ENCODE data around the gene ANKRD40.

Gene ANKRD40

DNA sequence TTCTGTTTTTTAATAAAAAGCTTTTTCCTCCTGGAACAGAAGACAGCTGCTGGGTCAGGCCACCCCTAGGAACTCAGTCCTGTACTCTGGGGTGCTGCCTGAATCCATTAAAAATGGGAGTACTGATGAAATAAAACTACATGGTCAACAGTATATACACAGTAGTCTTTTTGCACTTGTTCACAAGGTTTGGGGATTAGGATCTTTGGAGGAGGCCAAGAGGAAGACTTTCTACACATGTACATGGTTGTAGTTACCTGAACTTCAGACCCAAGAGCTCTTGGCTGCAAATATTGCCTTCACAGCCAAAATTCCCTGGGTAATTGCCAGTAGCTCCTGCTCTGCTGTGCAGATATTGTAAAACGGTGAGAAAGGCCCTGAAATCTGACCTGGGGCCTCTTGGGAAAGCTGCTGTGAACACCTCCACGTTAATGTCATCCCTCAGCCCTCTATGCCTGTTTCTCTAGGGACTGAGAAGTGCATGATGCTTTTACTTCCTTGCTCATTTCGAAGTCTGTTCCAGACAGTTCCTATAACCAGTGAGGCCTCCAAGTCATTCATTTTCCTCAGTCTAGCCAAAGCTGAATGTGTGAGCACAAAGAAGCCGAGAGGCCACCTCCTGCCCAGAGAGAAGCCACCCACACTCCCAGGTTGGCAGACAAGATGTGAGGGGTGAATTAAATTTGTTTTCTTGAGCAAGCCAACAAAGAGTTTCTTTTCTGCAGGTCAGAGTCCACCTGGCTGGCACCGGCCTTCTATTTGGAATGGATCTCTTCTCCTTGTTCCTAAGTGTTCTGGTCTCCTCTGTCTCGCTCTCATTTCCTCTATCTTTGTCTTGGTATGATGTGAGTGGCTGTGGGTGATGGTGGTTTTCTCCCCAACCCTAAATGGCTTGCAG is 15.9 kb downstream of the ANKRD40 start:
- H3K4me3 ChIP-seq (ENCODE audit: low read length in 2 of 2), result no peak overlapping the region
- H3K9ac ChIP-seq (ENCODE audit: low read length in 2 of 2), result peak overlapping the region; percentile 22 to 30
- no peaks in the 10 kb centered on the region for H3K27me3 ChIP-seq (ENCODE audit: control insufficient read depth in 1 of 2, insufficient read depth in 2 of 2, low read length in 2 of 2)
- peaks cover 66% of the 10 kb centered on the region for H3K4me1 ChIP-seq (ENCODE audit: control insufficient read depth, insufficient read depth, low read length)
- H3K36me3 ChIP-seq (ENCODE audit: control insufficient read depth in 2 of 2, insufficient read depth in 2 of 2, low read length in 2 of 2), result peaks cover 15% of the 10 kb centered on the region in 2 donors
- H3K27ac ChIP-seq (ENCODE audit: low read length), result peak overlapping the region; percentile 75
- no peaks in the 10 kb centered on the region for H3K9me3 ChIP-seq (ENCODE audit: control insufficient read depth in 2 of 2, low read length in 2 of 2)

DNA sequence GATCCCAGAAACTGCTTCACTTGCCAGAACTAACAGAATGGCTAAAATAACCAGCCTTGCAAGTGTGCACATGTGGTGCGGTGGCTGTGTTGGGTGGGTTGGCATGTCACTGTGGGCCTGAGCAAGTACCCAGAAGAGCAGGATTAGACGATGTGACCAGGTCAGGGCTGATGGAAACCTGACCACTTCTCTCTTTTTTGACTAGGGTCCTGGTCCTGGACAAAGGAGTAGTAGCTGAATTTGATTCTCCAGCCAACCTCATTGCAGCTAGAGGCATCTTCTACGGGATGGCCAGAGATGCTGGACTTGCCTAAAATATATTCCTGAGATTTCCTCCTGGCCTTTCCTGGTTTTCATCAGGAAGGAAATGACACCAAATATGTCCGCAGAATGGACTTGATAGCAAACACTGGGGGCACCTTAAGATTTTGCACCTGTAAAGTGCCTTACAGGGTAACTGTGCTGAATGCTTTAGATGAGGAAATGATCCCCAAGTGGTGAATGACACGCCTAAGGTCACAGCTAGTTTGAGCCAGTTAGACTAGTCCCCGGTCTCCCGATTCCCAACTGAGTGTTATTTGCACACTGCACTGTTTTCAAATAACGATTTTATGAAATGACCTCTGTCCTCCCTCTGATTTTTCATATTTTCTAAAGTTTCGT is 16.7 kb downstream of the ANKRD40 start:
- no peak overlapping the region for H3K9ac ChIP-seq (ENCODE audit: low read length in 2 of 2)
- H3K27me3 ChIP-seq (ENCODE audit: control insufficient read depth in 1 of 2, insufficient read depth in 2 of 2, low read length in 2 of 2), result no peaks in the 10 kb centered on the region
- peak overlapping the region; percentile 75 for H3K27ac ChIP-seq (ENCODE audit: low read length)
- H3K36me3 ChIP-seq (ENCODE audit: control insufficient read depth in 2 of 2, insufficient read depth in 2 of 2, low read length in 2 of 2), result peaks cover 8% of the 10 kb centered on the region in 2 donors
- H3K4me3 ChIP-seq (ENCODE audit: low read length in 2 of 2), result peak overlapping the region in 1 of 2 donors; percentile 29
- no peaks in the 10 kb centered on the region for H3K9me3 ChIP-seq (ENCODE audit: control insufficient read depth in 2 of 2, low read length in 2 of 2)
- H3K4me1 ChIP-seq (ENCODE audit: control insufficient read depth, insufficient read depth, low read length), result peaks cover 74% of the 10 kb centered on the region

DNA sequence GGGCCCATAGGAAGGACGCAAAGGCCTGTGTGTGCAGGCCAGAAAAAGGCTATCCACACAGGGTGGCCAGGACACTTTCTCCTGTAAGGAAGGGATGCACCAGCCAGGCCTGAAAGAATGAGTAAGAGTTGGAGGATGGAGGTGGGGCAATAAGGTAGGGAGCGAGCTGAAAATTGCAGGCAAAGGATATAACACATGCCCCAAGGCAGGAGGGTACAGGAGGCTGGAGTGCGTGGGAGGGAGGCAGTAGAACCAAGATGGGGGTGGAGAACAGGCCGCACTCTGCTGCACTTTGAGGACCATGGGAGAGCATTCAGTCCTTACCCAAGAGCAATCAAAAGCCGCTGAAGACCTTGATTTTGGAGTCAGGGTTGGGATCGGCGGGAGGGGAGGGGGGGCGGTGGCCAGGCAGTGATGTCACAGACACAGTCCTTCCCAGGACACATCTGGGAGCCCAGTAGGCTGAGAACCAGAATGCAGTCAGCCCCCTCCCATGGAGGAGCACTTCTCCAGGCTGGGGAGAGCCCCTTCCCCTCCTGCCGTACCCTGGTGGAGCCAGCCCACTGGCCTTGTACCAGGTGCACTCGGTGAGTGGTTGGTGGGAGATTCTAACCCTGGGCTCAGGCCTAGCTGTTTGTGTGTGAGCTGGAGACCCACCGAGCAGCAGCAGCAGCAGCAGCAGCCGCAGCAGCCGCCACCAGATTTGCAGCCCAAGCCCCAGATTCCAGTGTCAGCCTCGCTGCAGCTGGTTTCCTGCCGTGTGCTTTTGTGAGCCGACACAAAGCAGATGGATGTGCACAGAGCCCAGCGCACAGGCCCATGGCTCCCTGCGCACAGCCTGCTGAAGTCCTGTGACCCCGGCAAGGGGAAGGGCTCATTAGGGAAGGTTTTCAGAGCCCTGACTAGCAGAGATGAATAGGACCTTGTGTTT is 17.5 kb downstream of the ANKRD40 start:
- peaks cover 0 to 2% of the 10 kb centered on the region in 2 donors for H3K36me3 ChIP-seq (ENCODE audit: control insufficient read depth in 2 of 2, insufficient read depth in 2 of 2, low read length in 2 of 2)
- peak overlapping the region; percentile 75 for H3K27ac ChIP-seq (ENCODE audit: low read length)
- no peaks in the 10 kb centered on the region for H3K9me3 ChIP-seq (ENCODE audit: control insufficient read depth in 2 of 2, low read length in 2 of 2)
- H3K9ac ChIP-seq (ENCODE audit: low read length in 2 of 2), result no peak overlapping the region
- no peaks in the 10 kb centered on the region for H3K27me3 ChIP-seq (ENCODE audit: control insufficient read depth in 1 of 2, insufficient read depth in 2 of 2, low read length in 2 of 2)
- no peak overlapping the region for H3K4me3 ChIP-seq (ENCODE audit: low read length in 2 of 2)
- peaks cover 74% of the 10 kb centered on the region for H3K4me1 ChIP-seq (ENCODE audit: control insufficient read depth, insufficient read depth, low read length)

DNA sequence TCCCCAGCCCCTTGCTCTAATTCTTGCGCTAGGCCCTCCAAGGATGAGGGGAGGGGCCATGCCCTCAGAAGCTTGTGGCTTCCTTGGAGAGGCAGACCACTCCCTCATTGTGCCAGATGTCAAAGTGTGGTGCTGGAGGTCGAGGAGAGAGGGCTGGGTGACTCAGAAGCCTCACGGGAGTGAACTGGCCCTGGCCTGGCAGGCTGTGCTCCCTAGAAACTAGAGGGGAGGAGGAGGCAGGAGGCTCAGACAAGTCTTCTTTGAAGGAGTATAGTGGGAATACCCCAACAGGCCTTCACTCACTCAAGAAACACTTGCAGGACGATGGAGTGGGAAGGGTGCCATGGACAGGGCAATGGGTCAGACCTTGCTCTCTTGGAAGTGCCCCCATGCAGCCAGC is 18.5 kb downstream of the ANKRD40 start:
- peaks cover 72% of the 10 kb centered on the region for H3K4me1 ChIP-seq (ENCODE audit: control insufficient read depth, insufficient read depth, low read length)
- H3K27ac ChIP-seq (ENCODE audit: low read length), result peak overlapping the region; percentile 49
- H3K9ac ChIP-seq (ENCODE audit: low read length in 2 of 2), result no peak overlapping the region

DNA sequence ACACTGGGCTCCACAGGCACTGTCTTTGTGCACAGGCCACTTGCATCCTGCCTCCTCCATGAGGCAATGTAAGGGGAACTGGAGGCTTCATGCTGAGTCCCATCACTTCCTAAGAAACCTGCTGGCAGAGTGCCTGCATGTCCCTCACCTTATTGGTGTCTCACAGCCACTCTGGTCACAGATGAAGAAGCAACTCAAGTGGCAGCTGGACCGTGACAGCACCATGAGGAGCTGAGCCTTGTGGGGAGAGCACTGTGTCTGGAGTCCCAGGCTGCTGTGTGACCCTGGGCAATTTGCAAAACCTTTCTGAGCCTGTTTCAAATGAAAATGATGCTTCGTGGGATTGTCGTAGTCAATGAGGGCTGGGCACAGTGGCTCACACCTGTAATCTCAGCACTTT is 19.5 kb downstream of the ANKRD40 start:
- Histone ChIP-seq H3K4me3 (ENCODE audit: low read length in 2 of 2) (no peak overlapping the region), H3K27ac (ENCODE audit: low read length) (no peak overlapping the region), H3K27me3 (ENCODE audit: control insufficient read depth in 1 of 2, insufficient read depth in 2 of 2, low read length in 2 of 2) (no peaks in the 10 kb centered on the region), H3K36me3 (ENCODE audit: control insufficient read depth in 2 of 2, insufficient read depth in 2 of 2, low read length in 2 of 2) (peaks cover 0 to under 1% of the 10 kb centered on the region in 2 donors), H3K9ac (ENCODE audit: low read length in 2 of 2) (no peak overlapping the region), H3K4me1 (ENCODE audit: control insufficient read depth, insufficient read depth, low read length) (peaks cover 68% of the 10 kb centered on the region), H3K9me3 (ENCODE audit: control insufficient read depth in 2 of 2, low read length in 2 of 2) (no peaks in the 10 kb centered on the region)

More for the DNA sequence above, 18.5 kb downstream of the ANKRD40 start:
- Histone ChIP-seq H3K9me3 (ENCODE audit: control insufficient read depth in 2 of 2, low read length in 2 of 2) (no peaks in the 10 kb centered on the region), H3K36me3 (ENCODE audit: control insufficient read depth in 2 of 2, insufficient read depth in 2 of 2, low read length in 2 of 2) (peaks cover 0 to 2% of the 10 kb centered on the region in 2 donors), H3K4me3 (ENCODE audit: low read length in 2 of 2) (no peak overlapping the region), H3K27me3 (ENCODE audit: control insufficient read depth in 1 of 2, insufficient read depth in 2 of 2, low read length in 2 of 2) (no peaks in the 10 kb centered on the region)

DNA sequence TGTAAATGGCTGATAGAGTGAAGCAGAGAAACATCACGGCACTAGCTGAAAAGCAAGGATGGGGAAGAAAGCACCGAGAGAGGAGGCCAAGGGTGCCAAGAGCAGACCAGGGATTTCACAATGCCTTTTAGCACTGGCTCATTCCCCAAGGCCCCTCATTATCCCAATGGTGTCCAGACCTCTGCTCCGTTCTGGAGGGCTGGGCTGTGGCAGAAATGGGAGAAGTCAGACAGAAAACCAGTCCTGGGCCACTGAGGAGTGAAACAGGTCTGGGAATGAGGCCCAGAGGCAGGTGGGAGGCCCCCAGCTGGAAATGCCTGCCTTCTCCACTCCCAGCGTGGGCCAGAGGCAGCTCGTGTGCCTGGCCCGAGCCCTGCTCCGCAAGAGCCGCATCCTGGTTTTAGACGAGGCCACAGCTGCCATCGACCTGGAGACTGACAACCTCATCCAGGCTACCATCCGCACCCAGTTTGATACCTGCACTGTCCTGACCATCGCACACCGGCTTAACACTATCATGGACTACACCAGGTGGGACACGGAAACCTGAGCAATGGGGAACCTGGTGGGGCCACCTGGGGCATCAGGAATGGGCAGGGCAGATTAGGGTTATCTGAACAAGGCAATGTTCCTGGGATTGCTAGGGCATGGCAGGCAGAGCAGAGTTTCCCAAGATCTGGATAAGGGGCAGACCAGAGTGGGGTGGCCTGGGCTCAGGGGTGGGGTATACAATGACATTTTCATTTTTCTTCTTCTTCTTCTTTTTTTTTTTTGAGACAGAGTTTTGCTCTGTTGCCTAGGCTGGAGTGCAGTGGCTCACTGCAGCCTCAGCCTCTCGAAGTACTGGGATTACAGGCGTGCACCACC is 20.3 kb downstream of the ANKRD40 start:
- Histone ChIP-seq H3K27ac (ENCODE audit: low read length) (peak overlapping the region; percentile 94), H3K9ac (ENCODE audit: low read length in 2 of 2) (peak overlapping the region; percentile 5 to 55), H3K4me1 (ENCODE audit: control insufficient read depth, insufficient read depth, low read length) (peaks cover 61% of the 10 kb centered on the region)

DNA sequence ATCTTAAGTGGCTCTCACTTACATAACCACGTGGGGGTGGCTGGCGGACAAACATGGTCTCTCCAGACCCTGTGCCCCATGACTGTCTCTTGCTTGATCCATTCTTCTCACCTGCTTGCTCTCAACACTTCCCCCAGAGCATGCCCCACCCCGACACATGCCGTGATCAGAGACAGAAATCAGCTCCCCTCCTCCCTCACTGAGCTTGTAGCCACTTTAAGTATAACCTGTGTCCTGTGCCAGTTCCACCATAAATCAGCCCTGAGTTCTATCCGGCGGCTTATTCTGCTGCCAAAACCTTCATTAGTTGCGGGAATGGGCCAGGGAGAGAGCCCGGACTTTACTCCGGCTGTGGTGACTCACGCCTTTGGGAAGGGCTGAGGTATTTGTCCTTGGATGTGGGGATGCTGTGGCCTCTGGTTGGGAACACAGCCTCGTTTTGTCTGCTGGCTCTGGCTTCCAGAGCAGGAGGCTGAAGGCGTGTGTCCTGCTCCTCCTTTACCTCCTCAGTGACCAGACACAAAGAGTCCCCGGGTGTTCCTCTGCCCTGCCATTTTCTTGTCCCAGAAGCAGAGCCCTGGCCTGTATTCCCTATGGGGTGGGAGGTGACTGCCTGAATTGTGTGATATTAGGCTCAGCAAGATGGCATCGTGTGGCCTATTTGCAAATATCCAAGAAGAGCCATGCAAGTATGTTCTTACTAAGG is 21.1 kb downstream of the ANKRD40 start:
- Histone ChIP-seq H3K27ac (ENCODE audit: low read length) (peak overlapping the region; percentile 94), H3K36me3 (ENCODE audit: control insufficient read depth in 2 of 2, insufficient read depth in 2 of 2, low read length in 2 of 2) (no peaks in the 10 kb centered on the region), H3K4me1 (ENCODE audit: control insufficient read depth, insufficient read depth, low read length) (peaks cover 59% of the 10 kb centered on the region)

More for the DNA sequence above, 20.3 kb downstream of the ANKRD40 start:
- peak overlapping the region; percentile 8 to 49 for H3K4me3 ChIP-seq (ENCODE audit: low read length in 2 of 2)
- no peaks in the 10 kb centered on the region for H3K27me3 ChIP-seq (ENCODE audit: control insufficient read depth in 1 of 2, insufficient read depth in 2 of 2, low read length in 2 of 2)
- H3K36me3 ChIP-seq (ENCODE audit: control insufficient read depth in 2 of 2, insufficient read depth in 2 of 2, low read length in 2 of 2), result no peaks in the 10 kb centered on the region
- no peaks in the 10 kb centered on the region for H3K9me3 ChIP-seq (ENCODE audit: control insufficient read depth in 2 of 2, low read length in 2 of 2)

DNA sequence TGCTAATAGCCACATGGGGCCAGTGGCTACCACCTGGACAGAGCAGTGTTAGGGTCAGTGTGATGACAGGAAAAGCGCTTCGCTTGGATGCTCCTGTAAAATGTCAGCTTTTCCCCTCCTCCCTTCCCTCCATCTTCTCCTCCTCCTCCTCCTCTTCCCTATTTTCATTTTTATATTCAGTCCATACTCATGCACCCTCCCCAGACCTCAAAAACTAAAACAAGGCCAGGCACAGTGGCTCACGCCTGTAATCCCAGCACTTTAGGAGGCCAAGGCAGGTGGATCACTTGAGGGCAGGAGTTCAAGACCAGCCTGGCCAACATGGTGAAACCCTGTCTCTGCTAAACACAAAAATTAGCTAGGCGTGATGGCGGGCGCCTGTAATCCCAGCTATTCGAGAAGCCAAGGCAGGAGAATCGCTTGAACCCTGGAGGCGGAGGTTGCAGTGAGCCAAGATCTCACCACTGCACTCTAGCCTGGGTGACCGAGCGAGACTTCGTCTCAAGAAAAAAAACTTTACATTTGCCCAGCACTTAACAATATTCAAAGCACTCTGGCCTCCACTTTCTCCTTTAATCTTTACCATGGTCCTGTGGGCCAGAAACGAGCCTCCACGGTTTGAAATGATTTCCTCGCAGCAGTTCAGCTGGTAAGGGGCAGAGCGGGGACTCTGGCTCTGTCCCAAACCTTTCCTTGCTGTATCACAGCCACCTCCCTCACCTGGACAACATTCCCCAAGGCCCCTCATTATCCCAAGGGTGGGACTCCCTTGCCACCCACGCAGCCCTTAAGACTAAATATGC is 21.8 kb downstream of the ANKRD40 start:
- Histone ChIP-seq H3K9ac (ENCODE audit: low read length in 2 of 2) (peak overlapping the region; percentile 21 to 56), H3K27ac (ENCODE audit: low read length) (peak overlapping the region; percentile 94), H3K9me3 (ENCODE audit: control insufficient read depth in 2 of 2, low read length in 2 of 2) (no peaks in the 10 kb centered on the region), H3K36me3 (ENCODE audit: control insufficient read depth in 2 of 2, insufficient read depth in 2 of 2, low read length in 2 of 2) (no peaks in the 10 kb centered on the region), H3K27me3 (ENCODE audit: control insufficient read depth in 1 of 2, insufficient read depth in 2 of 2, low read length in 2 of 2) (no peaks in the 10 kb centered on the region), H3K4me3 (ENCODE audit: low read length in 2 of 2) (peak overlapping the region; percentile 11 to 49), H3K4me1 (ENCODE audit: control insufficient read depth, insufficient read depth, low read length) (peaks cover 58% of the 10 kb centered on the region)

More for the DNA sequence above, 21.1 kb downstream of the ANKRD40 start:
- H3K4me3 ChIP-seq (ENCODE audit: low read length in 2 of 2), result peak overlapping the region; percentile 11 to 49
- H3K27me3 ChIP-seq (ENCODE audit: control insufficient read depth in 1 of 2, insufficient read depth in 2 of 2, low read length in 2 of 2), result no peaks in the 10 kb centered on the region
- no peaks in the 10 kb centered on the region for H3K9me3 ChIP-seq (ENCODE audit: control insufficient read depth in 2 of 2, low read length in 2 of 2)
- H3K9ac ChIP-seq (ENCODE audit: low read length in 2 of 2), result peak overlapping the region; percentile 51 to 56

DNA sequence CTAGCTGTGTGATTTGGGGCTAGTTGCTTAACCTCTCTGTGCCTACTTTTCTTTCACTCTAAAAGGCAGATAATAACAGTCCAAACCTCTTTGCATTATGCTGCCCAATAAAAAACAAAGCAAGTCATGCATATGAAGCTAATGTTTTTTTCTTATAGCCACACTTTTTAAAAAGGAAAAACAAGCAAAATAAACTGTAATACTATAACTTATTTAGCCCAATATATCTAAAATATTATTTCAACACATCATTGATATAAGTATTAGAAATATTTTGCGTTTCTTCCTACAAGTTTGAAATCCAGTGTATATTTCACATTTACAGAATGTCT is 22.4 kb downstream of the ANKRD40 start:
- Histone ChIP-seq H3K9ac (ENCODE audit: low read length in 2 of 2) (no peak overlapping the region), H3K27ac (ENCODE audit: low read length) (peak overlapping the region; percentile 94), H3K9me3 (ENCODE audit: control insufficient read depth in 2 of 2, low read length in 2 of 2) (no peaks in the 10 kb centered on the region), H3K36me3 (ENCODE audit: control insufficient read depth in 2 of 2, insufficient read depth in 2 of 2, low read length in 2 of 2) (no peaks in the 10 kb centered on the region), H3K4me1 (ENCODE audit: control insufficient read depth, insufficient read depth, low read length) (peaks cover 52% of the 10 kb centered on the region), H3K4me3 (ENCODE audit: low read length in 2 of 2) (no peak overlapping the region), H3K27me3 (ENCODE audit: control insufficient read depth in 1 of 2, insufficient read depth in 2 of 2, low read length in 2 of 2) (no peaks in the 10 kb centered on the region)

All from stomach smooth muscle (tissue), 2 donors.